CD4-positive, alpha-beta T cell treated with Interleukin-4 for 1 hour (primary cell): ENCODE data around the gene RAB7A.
"Not testable (repeated sequence)": the region's sequence is repeated elsewhere in the genome, so short reads cannot be mapped to it uniquely, and the experiment has no call there.

Source experiments
- DNase-seq, 2 donors: peaks; one replicate each; pipeline ENCODE4 v3.0.0-alpha.2; 2020 to 2022

RAB7A gene

GRCh38 chr3:128760881-128761280, 34.9 kb downstream of the RAB7A start:
- no peak for DNase-seq

DNA sequence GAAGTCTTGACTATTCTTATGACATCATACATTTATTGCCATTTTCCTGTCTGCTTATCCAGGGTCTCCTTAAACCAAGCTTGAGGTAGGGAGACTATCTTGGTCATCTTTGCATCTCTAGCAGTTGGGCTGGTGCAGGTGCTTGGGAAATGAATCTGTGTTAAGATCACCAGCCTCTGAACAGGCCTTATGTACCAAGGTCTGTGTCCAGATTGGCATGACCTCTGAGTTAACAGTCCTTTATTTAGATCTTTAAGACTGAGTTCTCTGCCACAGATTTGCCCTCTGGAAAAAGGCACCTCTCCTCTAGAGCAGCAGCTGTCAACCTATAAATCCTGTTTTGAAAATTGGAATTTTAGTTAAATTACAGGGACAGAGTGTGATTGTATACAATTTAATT, 35.4 kb downstream of the RAB7A start:
- DNase-seq = no peak

- DNase-seq = peak in 1 of 2 donors; percentile 26
These were observed 38.0 kb downstream of the RAB7A start for GRCh38 chr3:128763967-128764366.

DNA sequence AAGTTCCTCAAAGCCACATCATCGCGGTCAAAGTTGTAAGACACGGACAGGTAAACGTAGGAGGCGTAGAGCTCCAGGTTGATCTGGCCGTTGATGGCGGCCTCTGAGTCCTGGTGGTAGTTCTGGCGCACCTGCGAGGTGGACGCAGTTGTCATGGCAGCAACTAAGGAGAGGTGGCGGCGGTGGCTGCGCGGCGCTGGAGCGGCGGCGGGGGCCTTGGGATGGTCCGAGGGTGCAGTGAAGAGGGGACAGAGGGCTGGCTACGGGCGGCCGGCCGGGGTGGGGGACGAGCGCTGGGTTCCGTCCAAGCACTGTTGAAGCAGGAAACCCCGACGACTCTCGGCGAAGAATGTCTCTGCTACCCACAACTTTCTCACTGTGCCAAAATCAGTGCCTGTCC, 38.9 kb downstream of the RAB7A start:
- DNase-seq = no peak

DNA sequence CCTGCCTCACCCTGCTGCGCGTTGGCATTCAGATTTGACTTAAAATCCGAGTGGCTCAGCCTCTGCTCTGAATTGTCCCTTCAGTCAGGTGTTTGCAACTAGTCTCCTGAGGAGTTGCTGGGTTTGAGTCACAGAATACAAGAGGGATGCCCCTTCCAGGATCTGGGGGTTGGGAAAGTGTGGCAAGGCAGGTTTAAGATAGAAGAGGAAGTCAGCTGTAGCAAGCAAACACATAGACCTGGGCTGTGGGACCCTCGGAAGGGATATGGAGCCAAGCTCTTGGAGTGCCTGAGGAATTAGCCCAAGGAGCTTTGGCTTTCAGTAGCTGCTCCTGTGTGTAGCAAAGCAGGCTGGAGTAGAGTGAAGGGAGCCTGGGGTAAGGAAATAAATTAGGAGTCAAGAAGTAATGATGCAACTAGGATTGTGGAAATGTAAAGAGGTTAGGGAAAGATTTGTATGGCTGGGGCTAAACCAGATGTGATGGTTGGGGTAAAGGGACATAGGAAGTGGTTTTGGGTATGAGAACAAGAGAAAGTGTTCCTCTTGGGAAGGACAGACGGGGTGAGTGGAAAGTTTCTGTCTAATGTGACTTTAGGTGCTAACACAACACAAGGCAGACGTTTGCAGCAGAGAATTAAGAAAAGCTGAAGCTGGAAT, 41.2 kb downstream of the RAB7A start:
- no peak for DNase-seq

GRCh38 chr3:128768471-128768870, 42.5 kb downstream of the RAB7A start:
- DNase-seq = no peak

DNA sequence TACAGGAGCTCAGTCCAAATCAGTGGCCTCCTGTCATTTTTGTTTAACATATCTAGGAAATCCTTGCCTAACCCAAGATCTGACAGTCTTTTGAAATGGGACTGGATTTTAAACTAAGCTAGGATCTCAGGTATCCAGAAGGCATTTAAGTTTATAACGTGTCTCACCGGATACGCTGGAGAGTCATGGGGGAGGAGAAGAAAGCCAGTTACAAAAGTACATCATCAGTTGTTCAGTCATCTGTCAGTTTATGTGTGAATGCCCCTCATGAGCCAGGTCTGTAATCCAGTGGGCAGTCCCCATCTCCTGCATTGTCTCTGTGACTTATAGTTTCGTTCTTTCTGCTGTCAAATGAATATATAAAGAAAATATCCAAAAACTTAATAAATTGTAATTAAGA, 44.4 kb downstream of the RAB7A start:
- DNase-seq = no peak

DNA sequence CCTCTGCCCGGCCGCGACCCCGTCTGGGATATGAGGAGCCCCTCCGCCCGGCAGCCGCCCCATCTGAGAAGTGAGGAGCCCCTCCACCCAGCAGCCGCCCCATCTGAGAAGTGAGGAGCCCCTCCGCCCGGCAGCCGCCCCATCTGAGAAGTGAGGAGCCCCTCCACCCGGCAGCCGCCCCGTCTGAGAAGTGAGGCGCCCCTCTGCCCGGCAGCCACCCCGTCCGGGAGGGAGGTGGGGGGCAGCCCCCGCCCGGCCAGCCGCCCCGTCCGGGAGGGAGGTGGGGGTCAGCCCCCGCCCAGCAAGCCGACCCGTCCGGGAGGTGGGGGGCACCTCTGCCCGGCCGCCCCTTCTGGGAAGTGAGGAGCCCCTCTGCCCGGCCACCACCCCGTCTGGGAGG, 47.2 kb downstream of the RAB7A start:
- DNase-seq = not testable (repeated sequence)

- DNase-seq = not testable (repeated sequence)
These were observed 47.6 kb downstream of the RAB7A start for GRCh38 chr3:128773592-128773991.

- no peak for DNase-seq
These were observed 49.3 kb downstream of the RAB7A start for GRCh38 chr3:128775241-128775640.

DNA sequence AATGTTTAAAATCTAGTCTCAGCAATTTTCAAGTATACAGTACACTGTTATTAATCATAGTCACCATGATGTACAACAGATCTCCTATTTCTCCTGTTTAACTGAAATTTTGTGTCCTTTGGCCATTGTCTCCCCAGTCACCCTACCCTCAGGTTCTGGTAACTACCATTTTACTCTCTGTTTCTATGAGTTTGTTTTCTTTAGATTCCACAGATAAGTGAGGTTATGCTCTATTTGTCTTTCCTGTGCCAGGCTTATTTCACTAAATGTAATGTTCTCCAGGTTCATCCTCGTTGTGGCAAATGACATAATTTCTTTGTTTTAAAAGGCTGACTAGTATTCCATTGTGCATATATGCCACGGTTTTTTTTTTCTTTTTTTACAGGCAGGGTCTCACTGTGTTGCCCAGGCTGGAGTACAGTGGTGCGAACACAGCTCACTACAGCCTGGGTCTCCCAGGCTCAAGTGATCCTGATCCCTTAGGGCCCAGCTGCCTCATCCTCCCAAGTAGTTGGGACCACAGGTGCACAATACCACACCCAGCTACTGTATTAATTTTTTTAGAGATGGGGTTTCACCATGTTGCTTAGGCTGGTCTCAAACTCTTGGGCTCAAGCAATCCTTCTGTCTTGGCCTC, 50.0 kb downstream of the RAB7A start:
- no peak for DNase-seq

- DNase-seq = no peak
These were observed 54.3 kb downstream of the RAB7A start for GRCh38 chr3:128780101-128780837.

DNA sequence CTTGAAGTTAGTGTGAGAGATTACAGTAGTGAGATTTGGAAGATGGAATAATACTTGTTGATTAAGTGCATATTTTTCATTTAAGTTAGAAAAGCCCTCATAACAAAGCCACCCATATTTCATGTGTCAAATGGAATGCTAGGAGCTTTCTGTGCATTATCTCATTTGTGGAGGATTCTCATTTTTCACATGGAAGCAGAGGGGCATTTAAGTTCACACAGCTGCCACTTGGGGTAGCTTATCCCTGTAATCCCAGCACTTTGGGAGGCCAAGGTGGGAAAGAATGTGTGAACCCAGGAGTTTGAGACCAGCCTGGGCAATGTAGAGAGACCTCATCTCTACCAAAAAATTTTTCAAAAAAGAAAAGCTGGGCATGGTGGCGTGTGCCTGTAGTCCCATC, 55.2 kb downstream of the RAB7A start:
- no peak for DNase-seq

GRCh38 chr3:128782282-128783146, 56.5 kb downstream of the RAB7A start:
- no peak for DNase-seq

- no peak for DNase-seq
These were observed 57.8 kb downstream of the RAB7A start for GRCh38 chr3:128783774-128784173.

DNA sequence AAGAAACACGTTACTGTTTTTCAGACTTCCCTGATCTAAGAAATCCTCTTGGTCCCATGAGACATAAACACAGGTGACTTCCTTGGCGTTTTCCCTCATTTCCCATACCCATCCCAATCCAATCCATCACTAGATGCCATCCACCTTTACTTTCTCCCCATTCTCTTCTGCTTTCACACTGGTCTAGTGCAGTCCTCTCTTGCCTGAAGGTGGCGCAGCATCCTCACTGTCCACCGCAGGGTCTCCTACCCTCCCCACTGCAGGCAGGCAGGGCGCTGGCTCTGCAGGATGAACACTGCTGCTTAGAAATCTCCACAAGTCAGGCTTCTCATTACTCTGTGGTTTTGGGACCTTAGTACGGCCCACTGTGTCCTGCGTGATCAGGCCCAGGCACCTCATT, 58.2 kb downstream of the RAB7A start:
- DNase-seq = peak; percentile 58 to 67

- DNase-seq = no peak
These were observed 58.9 kb downstream of the RAB7A start for GRCh38 chr3:128784843-128785242.

DNA sequence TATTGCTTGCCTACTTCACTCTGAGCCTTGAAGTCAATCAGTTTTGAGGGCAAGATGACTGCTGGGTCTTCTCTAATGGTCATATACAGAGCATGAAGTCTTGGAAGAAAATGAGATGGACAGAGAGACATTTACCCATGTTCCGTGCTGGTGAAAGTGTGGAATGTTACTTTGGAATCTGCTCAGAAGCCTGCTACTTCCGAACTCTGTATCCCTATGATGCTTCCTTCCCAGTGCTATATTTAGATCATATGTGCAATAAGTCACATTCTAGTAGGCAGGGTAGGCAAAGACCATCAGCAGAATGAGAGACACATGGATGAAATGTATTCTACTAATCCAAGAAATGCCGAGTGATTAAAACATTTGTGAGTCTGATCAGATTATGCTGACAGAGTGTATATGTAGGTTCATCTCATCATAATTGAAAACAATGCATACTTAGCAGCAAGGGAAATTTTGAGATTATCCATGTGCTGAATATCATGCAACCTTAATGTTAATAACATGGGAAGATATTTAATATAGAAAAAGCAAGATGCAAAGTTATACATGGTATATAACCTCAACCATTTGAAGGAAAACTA, 60.5 kb downstream of the RAB7A start:
- DNase-seq = no peak

DNA sequence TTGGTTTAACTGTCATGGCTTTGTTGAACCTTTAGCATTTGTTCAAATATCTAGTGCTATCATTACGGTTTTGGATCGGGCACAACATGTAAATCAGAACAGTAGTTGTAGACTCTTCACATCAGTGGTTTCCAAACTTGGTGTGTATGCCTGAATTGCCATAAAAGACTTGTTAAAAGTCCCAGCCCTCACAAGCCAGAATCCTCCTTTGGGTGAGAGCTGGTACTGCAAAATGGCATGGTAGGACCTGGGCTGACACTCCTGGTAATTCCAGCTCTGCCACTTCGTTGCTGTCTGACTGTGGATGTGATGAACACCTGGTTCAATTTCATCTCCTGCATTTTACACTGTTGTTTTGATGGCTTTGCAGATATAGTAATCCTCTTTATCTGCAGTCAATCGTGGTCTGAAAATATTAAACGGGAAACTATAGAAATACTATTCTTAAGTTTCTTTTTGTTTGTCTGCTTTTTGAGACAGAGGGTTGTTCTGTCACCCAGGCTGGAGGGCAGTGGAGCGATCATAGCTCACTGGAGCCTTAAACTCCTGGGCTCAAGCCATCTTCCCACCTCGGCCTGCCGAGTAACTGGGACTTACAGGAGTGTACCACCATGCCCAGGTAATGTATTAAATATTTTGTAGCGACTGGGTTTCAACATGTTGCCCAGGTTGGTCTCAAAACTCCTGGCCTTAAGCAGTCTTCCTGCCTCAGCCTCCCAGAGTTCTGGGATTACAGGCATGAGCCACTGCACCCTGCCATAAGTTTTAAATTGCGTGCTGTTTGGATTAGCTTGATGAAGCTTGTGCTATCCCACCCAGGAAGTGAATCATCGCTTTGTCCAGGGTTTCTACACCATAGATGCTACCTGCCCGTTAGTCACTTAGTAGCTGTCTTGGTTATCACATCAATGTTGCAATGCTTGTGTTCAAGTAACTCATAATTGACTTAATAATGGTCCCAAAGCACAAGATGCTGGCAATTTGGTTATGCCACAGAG, 61.6 kb downstream of the RAB7A start:
- DNase-seq = peak; percentile 50 to 57

GRCh38 chr3:128788268-128788869, 62.4 kb downstream of the RAB7A start:
- DNase-seq = no peak
